GM19324 (cell line): ENCODE results near the gene DDX52.
"Not testable (repeated sequence)": the region's sequence is repeated elsewhere in the genome, so short reads cannot be mapped to it uniquely, and the experiment has no call there.

Source experiments
- ATAC-seq: cut with Tn5 transposase; IDR thresholded peaks from one replicate; pipeline ENCODE4 v1.9.1; 2021; ENCODE audit warnings: mild to moderate bottlenecking, moderate library complexity; ENCODE audit not compliant: unreplicated experiment, low FRiP score

DDX52 gene

DNA sequence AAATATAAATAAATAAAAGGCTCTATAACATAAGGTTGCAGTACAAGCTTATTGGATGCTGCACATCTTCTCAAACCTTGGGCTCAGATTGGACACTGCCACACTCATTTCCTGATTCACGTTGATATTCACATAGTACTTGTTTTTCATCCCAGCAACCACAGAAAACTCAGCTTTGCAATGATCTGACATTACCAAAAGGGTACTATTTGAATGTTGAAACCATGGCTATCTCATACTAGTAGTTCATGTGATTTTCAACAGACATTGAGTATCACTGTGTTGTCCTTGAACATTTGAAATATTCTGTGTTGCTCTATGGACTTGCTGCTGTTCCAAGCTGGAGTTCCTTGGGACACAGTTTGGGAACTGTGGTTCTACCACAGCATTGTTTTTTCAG lies 14.0 kb upstream of the DDX52 start:
- no peak for ATAC-seq

DNA sequence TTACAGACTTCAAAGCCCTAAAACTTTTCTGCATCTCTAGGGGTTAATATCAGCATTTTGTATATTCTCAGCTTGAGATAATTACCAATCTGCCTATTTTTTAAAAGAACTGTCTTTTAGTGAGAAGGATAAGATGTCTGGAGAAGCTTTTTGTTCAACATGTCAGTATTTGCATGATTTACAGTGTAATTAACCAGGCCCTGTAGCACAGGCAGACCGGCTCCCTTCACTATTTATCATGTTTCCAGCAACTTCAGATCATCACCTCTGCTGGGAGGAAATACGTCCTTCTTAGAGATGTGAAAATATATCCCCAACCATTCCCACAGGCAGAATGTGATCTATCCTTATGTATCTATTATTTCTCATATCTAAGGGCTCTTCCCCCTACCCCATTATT lies 8.6 kb upstream of the DDX52 start:
- ATAC-seq, result no peak

DNA sequence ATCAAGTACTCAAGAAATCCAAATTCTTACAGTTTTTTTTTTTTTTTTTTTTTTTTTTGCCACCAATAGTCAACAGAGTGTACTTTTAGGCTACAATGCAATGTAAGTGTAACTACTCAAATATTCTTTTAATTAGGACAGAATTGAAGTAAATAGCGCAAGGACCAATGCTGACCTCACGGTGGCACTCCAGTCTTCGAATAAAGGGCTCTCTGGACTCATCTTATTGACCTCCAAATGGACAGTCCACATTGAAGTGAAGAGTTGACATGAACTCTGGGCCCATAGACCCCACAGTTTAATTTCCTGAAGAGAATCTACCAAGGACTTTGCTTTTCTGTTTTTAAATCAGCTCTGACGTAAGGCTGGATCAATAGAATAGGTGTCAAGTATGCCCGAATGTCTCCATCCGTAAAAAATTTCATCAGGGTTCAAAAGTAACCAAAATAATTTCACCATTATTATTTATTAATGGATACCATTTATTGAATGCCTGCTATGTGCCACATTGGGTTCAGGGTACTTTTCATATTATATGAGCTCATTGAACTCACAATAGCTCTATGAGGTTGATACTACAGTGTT lies 7.3 kb upstream of the DDX52 start:
- no peak for ATAC-seq

DNA sequence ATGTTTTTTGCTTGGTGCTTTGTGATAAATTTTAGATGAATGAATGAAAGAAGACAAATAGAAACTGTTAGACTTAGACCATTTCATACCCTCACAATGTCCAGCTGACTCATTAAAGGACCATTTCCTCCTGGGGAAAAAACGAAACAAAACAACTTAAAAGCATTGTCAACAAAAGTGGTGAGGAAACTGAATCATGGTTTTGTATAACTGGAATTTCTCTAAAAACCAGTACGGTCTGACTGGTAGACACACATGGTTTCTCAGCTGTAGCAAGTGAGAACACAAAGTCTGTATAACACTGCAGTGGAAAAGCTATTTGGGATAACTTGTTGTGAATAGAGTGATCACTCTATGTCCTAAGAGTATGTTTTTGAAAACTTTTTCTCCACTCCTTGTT lies 5.3 kb upstream of the DDX52 start:
- no peak for ATAC-seq

DNA sequence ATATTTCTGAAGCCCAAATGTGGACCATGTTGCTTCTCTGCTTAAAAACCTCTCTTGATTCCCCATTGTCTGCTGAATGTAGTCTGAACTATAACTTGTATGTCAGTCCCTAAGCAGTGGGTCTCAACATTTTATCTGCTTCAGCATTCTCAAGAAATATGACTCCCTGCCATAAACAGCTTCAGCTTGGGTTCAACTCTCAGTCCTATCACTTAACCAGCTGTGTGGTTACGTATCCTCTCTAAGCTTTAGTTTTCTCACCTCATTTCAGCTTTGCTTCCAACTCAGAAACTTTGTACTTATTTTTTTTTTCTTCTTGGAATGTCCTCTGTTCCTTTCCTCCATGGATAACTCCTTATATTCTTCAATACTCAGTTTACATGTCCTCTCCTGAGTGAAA lies 4.6 kb upstream of the DDX52 start:
- ATAC-seq, result no peak

DNA sequence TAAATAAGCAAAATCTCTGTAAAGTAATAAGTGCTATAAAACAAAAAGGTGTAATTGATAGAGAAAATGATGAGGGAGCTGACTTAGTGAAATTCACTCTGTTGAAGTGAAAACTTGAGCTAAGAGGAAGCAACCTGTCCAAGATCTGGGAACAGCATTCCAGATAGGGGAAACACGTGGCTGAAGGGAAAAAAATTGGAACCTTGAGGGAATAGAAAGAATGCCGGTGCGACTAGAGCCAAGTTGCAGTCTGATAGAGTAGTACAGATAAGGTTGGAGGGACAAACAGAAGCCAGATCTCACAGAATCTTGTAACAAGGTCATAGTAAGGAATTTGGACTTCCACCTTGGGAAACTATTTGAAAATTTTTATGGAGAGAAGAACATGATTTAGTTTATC lies 623 bp upstream of the DDX52 start:
- no peak for ATAC-seq

DNA sequence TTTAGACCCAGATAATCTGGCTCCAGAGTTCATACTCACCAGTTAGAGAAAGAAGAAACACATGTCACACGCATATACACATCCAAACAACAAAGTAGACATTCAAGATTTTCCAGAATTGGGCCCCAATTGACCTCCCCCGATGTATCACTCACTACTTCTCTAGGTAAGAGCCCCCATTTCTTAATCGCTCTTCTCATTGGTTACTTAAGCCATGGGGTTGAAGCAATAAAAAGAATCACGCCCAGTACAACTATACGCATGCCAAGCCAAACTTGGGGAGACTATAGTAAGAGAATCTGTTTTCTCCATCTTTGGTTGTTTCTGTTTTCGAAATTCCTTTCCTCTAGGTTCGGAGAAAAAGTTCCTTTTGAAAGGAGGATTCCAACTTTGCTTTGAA lies 565 bp downstream of the DDX52 start:
- ATAC-seq, result no peak

DNA sequence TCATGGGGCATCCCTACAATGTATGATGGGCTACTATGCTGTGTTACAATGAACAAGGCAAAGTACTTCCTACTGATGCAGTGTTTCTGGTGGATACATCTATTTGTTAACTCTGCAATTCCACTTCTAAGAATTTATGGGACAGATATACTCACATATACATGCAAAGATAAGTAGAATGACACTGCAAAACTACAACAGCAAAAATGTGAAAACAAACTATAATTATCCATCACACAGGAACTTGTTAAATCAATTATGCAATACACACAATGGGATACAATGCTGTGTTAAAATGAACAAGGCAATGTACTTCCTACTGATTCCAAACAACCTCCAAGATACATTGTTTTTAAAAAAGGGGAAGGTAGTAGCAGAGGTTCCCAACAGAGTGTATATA lies 3.2 kb downstream of the DDX52 start:
- ATAC-seq, result no peak

DNA sequence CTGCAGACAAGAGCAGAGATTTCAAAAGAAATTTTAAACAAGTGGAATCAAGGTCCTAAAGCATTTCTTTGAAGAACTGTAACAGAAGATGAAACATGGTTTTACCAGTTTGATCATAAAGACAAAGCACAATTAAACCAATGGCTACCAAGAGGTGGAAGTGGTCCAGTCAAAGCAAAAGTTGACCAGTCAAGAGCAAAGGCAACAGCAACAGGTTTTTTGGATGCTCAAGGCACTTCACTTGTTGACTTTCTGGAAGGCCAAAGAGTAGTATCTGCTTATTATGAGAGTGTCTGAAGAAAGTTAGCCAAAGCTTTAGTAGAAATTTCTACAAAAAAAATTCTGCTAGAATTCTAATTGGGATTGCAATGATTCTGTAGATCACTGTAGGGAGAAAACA lies 5.3 kb downstream of the DDX52 start:
- ATAC-seq, result no peak

DNA sequence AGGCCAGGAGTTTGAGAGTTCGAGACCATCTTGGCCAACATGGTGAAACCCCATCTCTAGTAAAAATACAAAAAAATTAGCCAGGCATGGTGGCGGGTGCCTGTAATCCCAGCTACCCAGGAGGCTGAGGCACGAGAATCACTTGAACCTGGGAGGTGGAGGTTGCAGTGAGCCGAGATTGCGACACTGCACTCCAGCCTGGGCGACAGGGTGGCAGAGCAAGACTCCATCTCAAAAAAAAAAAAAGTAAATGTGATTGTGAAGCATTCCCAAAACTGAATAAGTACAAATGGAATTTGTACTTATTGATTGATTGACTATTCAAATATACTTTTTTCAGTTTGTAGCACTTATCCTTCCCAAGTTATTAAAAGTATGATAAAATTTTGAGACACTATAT lies 26.8 kb downstream of the DDX52 start:
- not testable (repeated sequence) for ATAC-seq

DNA sequence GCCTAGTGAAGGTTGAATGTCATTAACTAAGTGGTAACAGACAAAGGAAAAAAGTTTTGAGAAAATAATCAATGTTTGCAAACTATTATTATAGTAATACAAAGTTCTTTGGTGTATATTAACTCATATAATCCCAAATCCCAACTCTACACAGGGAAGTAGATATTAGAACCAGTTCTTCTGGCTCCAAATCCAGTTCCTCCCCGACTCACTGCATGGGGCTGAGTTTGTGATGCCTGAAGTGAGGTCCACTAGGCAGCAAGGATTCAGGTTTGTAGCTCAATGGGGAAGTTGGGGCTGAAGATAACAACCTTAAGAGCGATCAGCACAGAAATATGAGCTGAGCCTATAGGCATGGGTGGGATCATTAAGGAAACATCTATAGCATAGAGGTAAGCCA lies 28.4 kb downstream of the DDX52 start:
- ATAC-seq, result no peak

DNA sequence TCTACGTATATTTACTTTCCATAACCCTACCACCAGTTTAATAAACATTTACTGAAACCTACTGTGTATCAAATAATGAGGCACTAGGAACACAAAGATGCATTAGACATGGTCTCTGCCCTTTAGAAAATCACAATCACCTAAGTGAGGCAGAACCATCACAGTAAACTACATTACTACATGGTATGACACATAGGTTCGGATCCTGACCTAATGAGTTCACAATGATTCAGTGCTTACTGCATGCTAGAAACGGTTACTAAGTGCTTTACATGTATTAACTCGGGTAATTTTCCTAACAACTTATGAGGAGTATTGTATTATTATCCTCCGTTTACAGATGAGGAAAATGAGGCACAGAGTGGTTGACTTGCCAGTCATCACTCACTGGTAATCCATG lies 28.9 kb downstream of the DDX52 start:
- no peak for ATAC-seq

DNA sequence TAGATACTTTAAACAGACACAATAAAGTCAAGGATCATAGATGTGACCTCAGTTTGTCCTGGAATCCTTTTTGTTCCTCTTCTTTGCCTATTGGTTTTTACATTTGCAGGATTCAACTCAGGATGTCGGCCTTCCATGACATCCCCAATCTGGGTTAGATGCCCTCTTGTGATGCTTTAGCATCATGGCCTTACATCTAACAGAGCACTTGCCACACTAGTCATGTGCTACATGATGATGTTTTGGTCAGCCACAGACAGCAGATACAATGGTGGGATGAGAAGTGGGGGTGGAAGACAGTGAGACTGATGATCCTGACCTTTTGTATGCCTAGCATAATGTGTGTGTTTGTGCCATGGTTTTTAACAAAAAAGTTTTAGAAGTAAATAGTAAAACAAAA lies 32.3 kb downstream of the DDX52 start:
- ATAC-seq, result no peak

DNA sequence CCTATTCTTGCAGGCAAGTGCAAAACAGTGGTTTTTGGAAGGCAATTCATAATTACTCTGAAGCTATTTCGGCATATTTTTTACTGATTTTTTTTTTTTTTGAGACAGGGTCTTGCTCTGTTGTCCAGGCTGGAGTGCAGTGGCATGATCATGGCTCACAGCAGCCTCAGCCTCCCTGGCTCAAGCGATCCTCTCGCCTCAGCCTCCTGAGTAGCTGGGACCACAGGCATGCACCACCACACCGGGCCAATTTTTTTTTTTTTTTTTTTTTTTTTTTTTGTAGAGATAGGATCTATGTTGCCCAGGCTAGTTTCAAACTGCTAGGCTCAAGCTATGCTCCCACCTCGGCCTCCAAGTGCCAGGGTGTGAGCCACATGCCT lies 33.2 kb downstream of the DDX52 start:
- ATAC-seq, result not testable (repeated sequence)

DNA sequence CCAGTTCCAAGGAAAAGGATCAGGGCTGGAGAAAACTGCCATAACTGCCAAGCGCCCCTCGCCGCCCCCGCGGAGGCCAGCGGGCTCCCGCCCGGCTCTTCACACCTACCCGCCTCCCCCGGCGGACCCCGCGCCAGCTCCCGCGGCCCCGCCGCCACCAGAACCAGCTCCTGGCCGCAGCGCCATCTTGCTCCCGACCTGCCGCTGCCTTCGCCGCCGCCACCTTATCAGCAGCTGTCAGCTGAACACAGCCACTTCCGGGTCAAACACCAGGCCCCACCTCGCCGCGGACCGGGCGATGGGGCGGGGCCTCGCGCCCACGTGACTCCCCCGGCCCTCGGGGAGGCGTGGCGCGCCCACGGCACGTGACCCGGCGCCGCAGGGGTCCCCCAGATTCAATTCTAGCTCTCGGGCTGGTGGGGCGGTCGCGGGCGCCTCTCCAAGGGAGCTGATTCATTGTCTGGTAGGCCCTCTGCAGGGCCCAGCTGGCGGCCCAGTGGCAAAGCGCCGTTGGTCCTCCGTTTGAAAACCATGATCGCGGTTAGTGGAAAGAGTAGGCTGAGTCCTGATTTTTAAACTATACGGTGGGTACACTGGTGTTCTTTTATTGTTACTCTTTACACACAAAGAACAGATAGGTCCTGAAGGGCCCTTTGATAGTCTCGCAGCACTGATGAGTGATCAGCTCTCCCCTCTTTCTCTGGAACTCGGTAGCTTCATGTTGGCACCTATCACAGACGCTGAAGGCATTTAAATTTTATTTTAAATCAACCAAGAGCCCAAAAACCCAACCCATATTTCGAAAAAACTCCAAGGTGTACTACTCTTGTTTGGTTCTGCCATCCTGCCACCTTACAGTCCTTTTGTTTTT lies 33.8 kb downstream of the DDX52 start, which contains the start of gene SYNRG:
Gene SYNRG (minus strand): TSS at position 249 of the 871 bp plus-strand sequence. CDS start 63 bp downstream, at position 186.
- peak; percentile 90 for ATAC-seq

DNA sequence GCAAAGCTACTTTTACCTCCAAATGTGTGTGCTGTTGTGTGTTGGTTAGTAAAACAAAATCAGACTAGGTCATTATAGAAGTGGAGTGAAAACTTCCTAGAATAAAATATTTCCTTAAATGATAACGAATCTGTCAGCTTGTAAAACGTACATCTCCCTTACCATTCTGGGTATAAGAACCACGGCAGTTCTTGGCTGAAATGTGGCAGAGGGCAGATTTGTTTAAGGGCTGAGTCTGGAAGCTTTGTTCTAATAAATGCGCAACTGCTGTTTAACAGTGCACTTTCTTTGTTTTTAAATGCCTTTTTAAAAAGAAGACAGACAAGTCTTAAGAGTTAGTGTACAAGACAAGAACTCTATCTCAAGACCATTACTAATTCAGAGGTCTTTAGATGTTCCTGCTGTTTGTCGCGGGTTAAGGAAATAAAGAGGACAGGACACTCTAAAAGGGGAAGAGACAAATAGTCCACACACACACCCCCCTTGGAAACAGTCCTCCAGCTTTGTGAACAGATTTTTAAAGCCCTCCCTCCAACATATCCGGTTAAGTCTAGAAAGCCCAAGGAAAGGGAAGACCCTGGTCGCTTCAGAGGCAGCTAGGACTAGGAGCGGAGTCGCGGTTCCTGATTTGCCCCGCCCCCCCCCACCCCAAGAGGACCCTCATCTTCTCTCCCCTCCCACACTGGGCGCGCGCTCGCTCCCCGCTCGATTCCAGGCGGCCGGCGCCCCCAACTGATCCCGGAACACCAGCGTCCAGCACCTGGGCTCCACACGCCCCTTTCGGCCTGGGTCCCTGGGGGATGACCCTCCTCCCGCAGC lies 34.7 kb downstream of the DDX52 start:
- peak; percentile 18 for ATAC-seq

DNA sequence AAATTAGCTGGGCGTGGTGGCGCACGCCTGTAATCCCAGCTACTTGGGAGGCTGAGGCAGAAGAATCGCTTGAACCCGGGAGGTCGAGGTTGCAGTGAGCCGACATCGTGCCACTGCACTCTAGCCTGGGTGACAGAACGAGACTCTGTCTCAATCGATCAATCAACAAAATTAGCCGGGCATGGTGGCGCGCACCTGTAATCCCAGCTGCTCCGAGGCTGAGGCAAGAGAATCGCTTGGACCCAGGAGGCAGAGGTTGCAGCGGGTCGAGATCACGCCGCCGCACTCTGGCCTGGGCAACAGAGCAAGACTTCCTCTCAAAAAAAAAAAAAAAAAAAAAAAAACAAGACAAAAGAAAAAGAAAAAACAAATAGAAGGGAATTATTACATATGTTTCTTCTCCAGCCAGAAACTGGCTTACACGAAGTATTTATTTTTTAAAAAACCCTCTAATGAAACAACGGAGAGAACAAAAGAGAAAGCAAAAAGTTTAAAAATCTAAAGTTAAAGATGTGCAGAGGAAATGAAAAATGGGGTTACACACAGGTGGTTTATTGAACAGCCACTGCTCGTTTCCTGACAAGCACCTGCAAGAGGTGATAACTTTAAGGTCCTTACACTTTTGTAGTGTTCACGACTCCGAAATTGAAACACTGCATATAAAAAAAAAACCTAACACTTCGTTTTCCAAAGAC lies 35.5 kb downstream of the DDX52 start:
- ATAC-seq, result no peak

DNA sequence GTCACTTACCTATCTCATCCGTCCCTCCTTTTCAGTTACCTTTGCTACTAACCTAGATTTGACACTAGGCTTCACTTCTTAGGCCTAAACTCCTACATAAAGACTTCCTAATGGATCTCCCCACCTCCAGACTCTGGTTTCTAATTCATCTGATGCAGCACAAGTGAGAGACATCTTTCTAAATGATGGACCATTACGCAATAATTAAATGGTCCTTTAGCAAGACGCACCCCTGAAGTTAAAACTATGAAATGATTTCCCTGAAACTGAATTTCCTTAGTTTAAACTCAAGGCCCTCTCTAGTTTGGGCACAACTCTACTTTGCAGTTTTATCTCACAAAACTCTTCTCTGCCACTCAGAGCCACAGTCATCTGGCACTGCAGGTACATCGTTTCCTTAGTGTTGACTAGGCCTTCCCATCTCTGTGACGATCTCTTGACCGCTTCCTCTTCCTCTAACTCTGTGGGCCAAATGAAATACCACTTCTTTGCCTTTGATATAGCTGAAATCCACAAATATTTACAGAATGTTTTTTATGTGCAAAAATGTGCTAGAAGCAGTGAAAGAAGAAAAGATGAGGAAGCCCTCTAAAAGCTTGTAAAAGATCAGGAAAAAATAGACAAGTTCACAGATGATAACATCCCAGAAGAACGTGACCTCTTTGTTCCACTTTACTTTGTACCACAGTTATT lies 37.3 kb downstream of the DDX52 start:
- ATAC-seq, result no peak

DNA sequence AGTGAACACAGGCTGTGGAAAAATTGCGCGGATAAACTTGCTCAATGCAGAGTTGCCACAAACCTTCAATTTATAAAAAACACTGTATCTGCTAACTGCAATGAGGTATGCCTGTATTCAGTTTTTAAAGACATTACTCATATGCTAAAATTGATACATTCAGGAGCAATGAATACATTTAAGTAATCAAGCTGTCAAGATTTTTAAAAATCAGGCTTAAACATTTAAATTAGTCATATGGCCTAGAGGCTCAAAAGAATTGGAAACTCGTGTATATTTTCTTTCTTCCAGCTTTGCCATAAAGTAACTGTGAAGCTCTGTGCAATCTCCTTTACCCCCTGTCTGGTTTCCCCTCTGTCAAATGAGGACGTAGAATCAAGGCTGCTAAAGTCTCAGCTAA lies 38.2 kb downstream of the DDX52 start:
- no peak for ATAC-seq

DNA sequence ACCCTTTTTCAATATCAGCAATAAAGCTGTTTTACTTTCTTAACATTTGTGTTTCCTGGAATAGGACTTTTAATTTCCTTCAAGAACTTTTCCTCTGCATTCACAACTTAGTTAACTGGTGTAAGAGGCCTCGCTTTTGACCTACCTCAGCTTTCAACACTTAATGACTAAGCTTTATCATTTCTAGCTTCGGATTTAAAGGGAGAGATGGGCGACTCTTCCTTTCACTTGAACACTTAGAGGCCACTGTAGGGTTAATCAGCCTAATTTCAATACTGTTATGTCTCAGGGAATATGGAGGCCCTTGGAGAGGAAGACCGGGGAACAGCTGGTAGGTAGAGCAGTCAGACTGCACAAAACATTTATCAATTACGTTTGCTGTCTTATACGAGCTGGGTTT lies 38.7 kb downstream of the DDX52 start:
- no peak for ATAC-seq
